ENCODE data around the gene DPM2.

The DPM2 gene

GRCh38 chr9:127936347-127936852 is 1.3 kb downstream of the DPM2 start:
- DNase-seq (ENCODE audit: low spot score), result peak; percentile 47

GRCh38 chr9:127935765-127936221 is 1.9 kb downstream of the DPM2 start:
- DNase-seq (ENCODE audit: low spot score), result peak; percentile 92

DNA sequence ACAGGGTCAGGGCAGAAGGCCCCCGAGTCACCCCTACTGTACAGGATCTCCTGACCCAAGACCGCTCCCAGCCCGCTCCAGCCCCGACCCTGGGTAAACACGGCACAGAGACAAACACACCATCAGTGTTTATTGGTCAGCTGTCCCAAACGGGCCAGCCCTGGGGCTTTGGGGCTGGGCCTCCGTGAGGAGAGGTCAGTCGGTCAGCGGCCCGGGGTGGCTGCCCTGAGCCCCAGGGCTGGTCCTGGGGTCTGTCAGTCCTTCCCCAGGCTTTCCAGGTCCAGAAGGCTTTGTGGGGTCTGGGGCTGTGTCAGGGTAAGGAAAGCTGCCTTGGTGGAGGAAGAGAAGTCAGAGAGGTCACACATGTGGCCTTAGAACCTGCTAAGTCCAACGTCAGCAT is 2.7 kb downstream of the DPM2 start:
- peak; percentile 26 for DNase-seq (ENCODE audit: low spot score)

GRCh38 chr9:127934248-127934647 is 3.4 kb downstream of the DPM2 start:
- peak; percentile 31 for DNase-seq (ENCODE audit: low spot score)

GRCh38 chr9:127931092-127931881 is 6.4 kb downstream of the DPM2 start:
- peak; percentile 8 for DNase-seq (ENCODE audit: low spot score)

- peak; percentile 80 for DNase-seq (ENCODE audit: low spot score)
These were observed 7.2 kb downstream of the DPM2 start, which contains the start of gene PIP5KL1 for GRCh38 chr9:127930231-127931091. Gene PIP5KL1 (minus strand): TSS chr9:127930777. CDS start chr9:127930752, 25 bp downstream.

- DNase-seq (ENCODE audit: low spot score), result no peak
These were observed 8.1 kb downstream of the DPM2 start for GRCh38 chr9:127929625-127929979.

DNA sequence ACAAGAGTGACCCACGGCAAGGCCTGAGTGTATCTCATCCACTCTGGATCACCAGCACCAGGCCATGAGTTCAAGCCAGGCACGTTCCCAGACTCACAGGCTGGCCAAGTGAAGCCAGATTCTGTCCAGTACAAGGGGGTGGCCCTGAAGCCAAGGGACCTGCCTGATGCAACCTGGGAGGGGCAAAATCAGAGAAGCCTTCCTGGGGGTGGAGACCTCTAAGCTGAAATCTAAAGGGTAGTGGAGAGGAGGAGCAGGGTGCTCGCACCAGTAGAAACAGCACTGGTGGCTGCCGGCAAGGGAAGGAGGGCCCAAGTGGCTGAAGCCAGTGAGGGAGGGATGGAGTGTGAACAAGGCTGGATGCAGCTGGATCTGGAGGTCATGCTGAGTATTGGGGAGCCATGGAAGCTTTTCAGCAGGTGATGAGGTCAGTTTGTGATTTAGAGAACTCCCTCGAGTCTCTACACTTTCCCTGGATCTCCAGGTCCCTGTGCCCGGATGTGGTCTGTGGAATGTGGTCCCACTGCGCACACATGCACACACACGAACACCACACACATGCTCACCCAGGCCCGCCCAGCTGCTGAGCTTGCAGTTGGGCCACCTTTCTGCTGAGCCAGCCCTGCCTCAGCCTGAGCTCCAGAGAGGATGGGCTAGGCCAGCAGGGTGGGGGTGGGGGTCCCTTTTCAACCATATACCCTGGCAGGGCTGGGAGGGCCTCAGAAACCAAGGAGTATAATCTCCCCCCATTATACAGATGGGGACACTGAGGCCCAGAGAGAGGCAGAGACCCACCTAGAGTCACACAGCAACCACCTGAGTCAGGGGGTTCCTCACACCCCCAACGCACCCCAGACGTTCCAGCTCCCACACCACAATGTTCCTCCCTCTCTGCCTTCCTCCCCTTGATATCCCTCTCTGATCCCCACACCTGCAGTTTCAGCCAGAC is 8.7 kb downstream of the DPM2 start:
- peak; percentile 19 for DNase-seq (ENCODE audit: low spot score)

GRCh38 chr9:127927988-127928675 is 9.5 kb downstream of the DPM2 start:
- peak; percentile 47 for DNase-seq (ENCODE audit: low spot score)

DNA sequence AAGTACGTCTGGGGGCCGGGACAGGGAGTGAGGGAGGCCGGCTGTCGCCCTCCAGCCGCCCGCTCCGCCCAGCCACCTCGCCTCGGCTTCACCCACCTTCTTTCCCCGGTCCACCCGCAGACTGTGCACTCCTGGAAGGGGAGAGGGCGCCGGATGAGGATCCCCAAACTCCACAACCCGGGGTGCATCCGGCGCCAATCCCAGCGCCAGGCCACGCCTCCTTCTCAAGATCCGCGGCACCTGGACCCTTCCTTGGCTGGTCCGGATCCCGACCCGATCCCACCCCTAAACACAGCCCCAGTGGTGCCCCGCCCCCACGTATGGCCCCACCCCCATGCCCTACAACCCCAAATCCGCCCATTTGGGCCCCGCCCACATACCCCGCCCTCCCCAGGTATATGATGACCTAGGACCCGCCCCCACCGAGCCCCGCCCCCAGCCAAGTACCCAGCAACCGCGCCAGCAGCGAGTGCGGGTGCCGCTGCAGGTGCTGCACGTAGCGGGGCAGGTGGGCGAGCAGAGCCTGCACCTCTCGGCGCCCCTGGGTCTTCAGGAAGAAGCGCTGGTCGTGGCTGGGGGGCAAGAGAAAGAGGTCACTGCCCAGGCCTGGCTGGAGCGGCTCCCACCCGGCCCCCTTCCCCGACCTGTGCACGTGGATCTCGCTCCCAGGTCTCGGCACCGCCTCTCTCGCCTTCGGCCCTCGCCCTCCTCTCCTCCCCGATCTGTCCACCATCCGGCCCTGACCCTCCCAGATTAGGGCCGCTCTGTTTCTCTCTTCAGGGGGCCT is 10.3 kb downstream of the DPM2 start:
- peak; percentile 81 for DNase-seq (ENCODE audit: low spot score)

- peak; percentile 41 for DNase-seq (ENCODE audit: low spot score)
These were observed 10.8 kb downstream of the DPM2 start for GRCh38 chr9:127926906-127927200.

- no peak for DNase-seq (ENCODE audit: low spot score)
These were observed 11.4 kb downstream of the DPM2 start for GRCh38 chr9:127925959-127926905.

GRCh38 chr9:127924736-127925444 is 12.8 kb downstream of the DPM2 start:
- no peak for DNase-seq (ENCODE audit: low spot score)

DNA sequence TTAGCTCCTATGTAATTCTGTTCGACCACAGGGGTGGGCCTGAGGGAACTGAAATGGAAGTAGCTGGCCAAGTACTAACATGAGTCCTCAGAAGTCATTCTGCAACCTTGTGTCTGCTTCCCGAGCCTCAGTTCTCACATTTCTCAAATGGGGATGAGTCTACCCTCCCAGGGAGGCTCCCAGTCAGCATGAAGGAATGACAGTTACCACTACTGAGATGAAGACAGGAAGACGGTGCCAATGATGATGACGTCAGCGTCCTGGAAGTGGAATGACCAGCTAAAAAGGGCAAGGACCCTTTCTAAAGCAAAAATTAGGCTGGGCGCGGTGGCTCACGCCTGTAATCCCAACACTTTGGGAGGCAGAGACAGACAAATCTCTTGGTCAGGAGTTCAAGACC is 13.9 kb downstream of the DPM2 start:
- DNase-seq (ENCODE audit: low spot score), result no peak

GRCh38 chr9:127923046-127923445 is 14.6 kb downstream of the DPM2 start:
- peak; percentile 9 for DNase-seq (ENCODE audit: low spot score)

DNA sequence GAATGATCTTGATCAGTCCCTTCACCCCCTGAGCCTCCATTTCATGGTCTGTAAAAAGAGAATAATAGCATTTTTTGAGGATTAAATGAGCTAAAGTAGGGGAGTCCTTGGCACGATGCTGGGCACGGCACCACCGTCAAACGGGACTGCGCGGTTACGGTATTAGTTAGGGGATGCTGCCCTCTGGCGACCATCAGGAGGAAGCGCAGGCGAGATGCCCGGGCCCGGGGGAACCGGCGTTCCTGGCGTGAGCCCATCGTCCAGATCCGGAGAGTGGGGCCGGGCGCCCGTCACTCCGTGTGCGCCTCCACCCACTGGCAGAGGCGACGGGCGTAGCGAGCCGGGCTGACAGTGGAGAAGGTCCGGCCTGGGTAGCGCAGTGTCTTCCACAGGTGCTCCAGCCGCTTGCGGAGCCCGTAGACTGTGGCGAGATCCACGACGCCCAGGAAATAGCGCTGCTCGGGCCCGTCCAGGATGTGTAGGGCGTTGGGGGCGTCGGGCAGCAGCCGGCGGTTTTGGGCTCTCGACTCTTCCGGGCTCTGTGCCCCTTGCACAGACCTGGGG is 16.0 kb downstream of the DPM2 start:
- peak; percentile 82 for DNase-seq (ENCODE audit: low spot score)

- DNase-seq (ENCODE audit: low spot score), result no peak
These were observed 16.9 kb downstream of the DPM2 start for GRCh38 chr9:127920794-127921193.

GRCh38 chr9:127919253-127919815 is 18.3 kb downstream of the DPM2 start:
- peak; percentile 66 for DNase-seq (ENCODE audit: low spot score)
